C4-2B (cell line): ENCODE results near the gene TWSG1.

Experiments
- ZFX ChIP-seq: fragments of 450-650 bp; IDR thresholded peaks from 2 replicates; pipeline ENCODE4 v1.6.1; 2017
- TF ChIP-seq, protein P1 (sequence below): fragments of 450-650 bp; conservative IDR thresholded peaks from 2 replicates; pipeline ENCODE4 v1.5.1; 2017; ENCODE audit warnings: mild to moderate bottlenecking

DNA sequence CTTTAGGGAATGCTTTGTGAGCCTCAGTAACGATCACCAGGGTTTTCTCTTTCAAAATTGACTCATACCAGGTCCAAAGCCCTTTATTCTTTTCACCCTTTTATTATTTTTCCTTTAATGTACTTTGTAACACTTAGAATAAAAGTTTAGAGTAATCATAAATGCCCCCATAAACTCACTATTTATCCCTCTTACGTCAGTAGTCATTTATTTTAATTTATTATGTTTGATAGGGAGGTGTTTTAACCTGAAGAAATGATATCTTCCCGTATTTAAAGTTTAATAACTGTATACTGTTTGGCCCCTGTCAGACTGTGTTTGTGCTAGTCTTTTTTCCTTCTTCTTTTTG lies 1.1 kb downstream of the TWSG1 start:
- TF ChIP-seq, protein P1, sequence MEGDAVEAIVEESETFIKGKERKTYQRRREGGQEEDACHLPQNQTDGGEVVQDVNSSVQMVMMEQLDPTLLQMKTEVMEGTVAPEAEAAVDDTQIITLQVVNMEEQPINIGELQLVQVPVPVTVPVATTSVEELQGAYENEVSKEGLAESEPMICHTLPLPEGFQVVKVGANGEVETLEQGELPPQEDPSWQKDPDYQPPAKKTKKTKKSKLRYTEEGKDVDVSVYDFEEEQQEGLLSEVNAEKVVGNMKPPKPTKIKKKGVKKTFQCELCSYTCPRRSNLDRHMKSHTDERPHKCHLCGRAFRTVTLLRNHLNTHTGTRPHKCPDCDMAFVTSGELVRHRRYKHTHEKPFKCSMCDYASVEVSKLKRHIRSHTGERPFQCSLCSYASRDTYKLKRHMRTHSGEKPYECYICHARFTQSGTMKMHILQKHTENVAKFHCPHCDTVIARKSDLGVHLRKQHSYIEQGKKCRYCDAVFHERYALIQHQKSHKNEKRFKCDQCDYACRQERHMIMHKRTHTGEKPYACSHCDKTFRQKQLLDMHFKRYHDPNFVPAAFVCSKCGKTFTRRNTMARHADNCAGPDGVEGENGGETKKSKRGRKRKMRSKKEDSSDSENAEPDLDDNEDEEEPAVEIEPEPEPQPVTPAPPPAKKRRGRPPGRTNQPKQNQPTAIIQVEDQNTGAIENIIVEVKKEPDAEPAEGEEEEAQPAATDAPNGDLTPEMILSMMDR = no peak
- no peak for TF ChIP-seq ZFX
